SW480 (cell line): Measurements from ENCODE around the gene P2RY8.

Experiments
- DNase-seq: peaks from one replicate; pipeline ENCODE4 v3.0.0-alpha.2; 2016; ENCODE audit warnings: low spot score

The P2RY8 gene

DNA sequence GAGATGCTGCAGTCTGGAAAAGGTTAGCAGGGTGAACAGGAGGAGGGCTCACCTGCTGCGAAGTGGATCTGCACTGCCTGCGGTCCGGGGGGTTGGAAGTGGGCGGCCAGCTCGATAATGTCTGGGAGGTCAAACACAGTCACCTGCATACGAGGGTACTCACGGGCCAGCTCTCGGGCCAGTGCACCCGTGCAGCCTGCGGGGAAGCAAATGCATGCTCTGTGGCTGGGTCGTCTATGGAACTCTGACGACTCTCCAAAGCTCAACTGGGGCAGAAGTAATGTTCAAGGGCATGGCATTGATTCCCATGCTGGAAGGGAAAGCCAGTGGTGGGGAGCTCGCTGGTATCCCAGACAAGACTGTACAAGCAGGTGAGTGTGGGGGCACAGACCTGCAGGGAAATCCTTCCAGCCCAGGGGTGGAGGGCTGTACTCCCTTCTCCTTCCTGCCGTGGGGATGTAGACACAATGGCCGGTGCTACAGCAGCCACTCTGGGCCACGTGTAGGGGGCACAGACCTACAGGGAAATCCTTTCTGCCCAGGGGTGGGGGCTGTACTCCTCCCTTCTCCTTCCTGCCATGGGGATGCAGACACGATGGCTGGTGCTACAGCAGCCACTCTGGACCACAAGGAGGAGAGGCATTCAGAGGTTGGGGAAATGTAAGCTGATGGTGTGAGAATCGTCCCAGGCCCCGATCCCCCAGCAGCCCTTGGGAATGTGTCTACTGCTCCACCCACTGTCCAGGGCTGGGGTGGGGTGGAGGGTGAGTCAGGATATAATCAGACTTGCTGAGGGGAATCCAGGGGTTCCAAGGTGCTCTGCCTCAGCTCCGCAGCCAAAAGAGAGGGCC, 118.8 kb downstream of the P2RY8 start:
- no peak for DNase-seq

DNA sequence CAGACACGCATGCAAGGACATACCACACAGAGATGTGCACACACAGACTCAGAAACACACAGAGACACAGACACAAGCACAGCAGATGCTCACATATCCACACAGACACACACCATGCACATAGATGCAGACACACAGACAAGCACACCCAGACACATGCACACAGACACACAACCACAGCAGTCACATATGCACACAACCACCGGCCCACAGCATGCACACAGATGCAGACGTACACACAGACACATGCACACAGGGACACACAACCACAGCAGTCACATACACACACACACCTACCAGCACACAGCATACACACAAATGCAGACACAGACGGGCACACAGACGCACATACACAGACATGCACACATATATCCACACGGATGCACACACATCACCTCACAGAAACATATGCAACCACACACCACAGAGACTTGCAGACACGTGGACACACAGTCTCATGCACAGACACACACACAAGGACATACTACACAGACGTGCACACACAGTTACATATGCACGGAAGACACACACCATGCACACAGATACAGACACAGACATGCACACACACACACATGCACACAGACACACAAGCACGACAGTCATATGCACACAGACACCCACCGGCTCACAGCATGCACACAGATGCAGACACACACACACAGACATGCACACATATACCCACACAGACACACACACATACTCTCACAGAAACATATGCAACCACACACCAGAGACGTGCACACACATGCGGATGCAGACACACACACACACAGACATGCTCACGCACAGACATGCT, 119.8 kb downstream of the P2RY8 start:
- no peak for DNase-seq

DNA sequence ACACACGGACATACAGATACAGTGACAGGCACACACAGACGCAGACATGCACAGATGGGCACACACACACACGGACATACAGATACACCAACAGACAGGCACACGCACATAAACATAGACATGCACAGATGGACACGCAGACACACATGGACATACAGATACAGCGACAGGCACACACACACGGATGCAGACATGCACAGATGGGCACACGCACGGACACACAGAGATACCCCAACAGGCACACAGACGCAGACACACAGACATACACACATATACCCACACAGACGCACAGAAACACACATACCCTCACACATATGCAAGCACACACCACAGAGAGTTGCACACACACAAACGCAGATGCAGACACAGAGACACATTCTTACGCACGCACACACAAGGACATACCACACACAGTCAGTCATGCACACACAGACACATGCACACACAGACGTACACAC, 120.6 kb downstream of the P2RY8 start:
- DNase-seq, result no peak
